Sigmoid colon (tissue), 4 donors: ENCODE measurements around the gene CTIF.

Experiments
- EP300 ChIP-seq, 4 donors: sonication (generic); formaldehyde crosslinking; IDR thresholded peaks; one replicate each; pipeline ENCODE4 v1.6.1; 2017; ENCODE audit warnings: antibody characterized with exemption in 4 of 4
- POLR2A ChIP-seq, 2 donors: fragments of 450-650 bp; IDR thresholded peaks; one replicate each; pipeline ENCODE4 v1.6.1; 2016; ENCODE audit warnings: antibody characterized with exemption in 2 of 2, mild to moderate bottlenecking in 2 of 2, moderate library complexity in 2 of 2
- POLR2AphosphoS5 ChIP-seq, 4 donors: sonication (generic); formaldehyde crosslinking; IDR thresholded peaks; one replicate each; pipeline ENCODE4 v1.6.1; 2017; ENCODE audit warnings: antibody characterized with exemption in 4 of 4
- TF ChIP-seq, protein P1 (sequence below), 4 experiments: fragments of 450-650 bp in 3 of 4; fragments of 200-600 bp in 1 of 4; IDR thresholded peaks; one replicate each; pipeline ENCODE4 v1.5.1; 2016 to 2019; ENCODE audit warnings: antibody characterized with exemption in 4 of 4, mild to moderate bottlenecking in 3 of 4, moderate library complexity in 2 of 4

GRCh38 chr18:48517048-48517447 is 21.8 kb upstream of the CTIF start:
- TF ChIP-seq, protein P1, sequence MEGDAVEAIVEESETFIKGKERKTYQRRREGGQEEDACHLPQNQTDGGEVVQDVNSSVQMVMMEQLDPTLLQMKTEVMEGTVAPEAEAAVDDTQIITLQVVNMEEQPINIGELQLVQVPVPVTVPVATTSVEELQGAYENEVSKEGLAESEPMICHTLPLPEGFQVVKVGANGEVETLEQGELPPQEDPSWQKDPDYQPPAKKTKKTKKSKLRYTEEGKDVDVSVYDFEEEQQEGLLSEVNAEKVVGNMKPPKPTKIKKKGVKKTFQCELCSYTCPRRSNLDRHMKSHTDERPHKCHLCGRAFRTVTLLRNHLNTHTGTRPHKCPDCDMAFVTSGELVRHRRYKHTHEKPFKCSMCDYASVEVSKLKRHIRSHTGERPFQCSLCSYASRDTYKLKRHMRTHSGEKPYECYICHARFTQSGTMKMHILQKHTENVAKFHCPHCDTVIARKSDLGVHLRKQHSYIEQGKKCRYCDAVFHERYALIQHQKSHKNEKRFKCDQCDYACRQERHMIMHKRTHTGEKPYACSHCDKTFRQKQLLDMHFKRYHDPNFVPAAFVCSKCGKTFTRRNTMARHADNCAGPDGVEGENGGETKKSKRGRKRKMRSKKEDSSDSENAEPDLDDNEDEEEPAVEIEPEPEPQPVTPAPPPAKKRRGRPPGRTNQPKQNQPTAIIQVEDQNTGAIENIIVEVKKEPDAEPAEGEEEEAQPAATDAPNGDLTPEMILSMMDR (IDR thresholded peaks at IDR 0.05) = no peak
- TF ChIP-seq POLR2A (IDR thresholded peaks at IDR 0.05) (no peak), POLR2AphosphoS5 (IDR thresholded peaks at IDR 0.05) (no peak), EP300 (IDR thresholded peaks at IDR 0.05) (no peak)
